Adipocyte (in vitro differentiated cells): Measurements from ENCODE around the gene GSTCD.

Source experiments
- DNase-seq: peaks from one replicate; pipeline ENCODE4 v3.0.0-alpha.2; 2015; ENCODE audit warnings: low read depth
- H3K27me3 ChIP-seq: replicated peaks from 2 replicates; pipeline ENCODE4 v1.7.0; 2013; ENCODE audit warnings: mild to moderate bottlenecking, low read length, moderate library complexity; ENCODE audit not compliant: control insufficient read depth, insufficient read depth
- H3K36me3 ChIP-seq: 2 replicates; pipeline ENCODE4 v1.7.0; 2013; ENCODE audit warnings: low read length, mild to moderate bottlenecking, moderate library complexity; ENCODE audit not compliant: control insufficient read depth, insufficient read depth, severe bottlenecking
- H3K4me1 ChIP-seq: 2 replicates; pipeline ENCODE4 v1.7.0; 2013; ENCODE audit warnings: mild to moderate bottlenecking, low read length, moderate library complexity; ENCODE audit not compliant: control insufficient read depth, insufficient read depth
- H3K4me3 ChIP-seq: 2 replicates; pipeline ENCODE4 v1.7.0; 2013; ENCODE audit warnings: mild to moderate bottlenecking, low read length, moderate library complexity
- H3K9ac ChIP-seq: 2 replicates; pipeline ENCODE4 v1.7.0; 2013; ENCODE audit warnings: mild to moderate bottlenecking, low read length, moderate library complexity
- H3K9me3 ChIP-seq: 2 replicates; pipeline ENCODE4 v1.7.0; 2013; ENCODE audit warnings: mild to moderate bottlenecking, low read length, moderate library complexity; ENCODE audit not compliant: control insufficient read depth

The GSTCD gene

DNA sequence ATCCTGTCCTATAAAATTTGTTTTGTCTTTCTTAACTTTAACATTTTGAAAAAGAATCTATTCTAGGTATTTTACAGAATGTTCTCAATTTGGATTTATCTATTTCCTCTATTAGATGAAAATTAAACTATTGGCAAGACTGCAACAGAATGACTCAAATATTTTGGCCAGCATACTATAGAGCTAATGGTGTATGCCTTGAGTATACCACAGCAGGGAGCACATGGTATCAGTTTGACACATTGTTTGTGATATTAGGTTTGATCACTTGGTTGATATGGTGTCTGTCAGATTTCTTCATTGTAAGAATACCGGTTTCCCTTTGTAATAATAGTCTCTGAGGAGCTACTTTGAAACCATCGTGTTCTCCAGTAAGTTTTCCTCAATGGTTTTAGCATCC is 98.9 kb downstream of the GSTCD start:
- Histone ChIP-seq H3K4me1 (peaks cover 16% of the 10 kb centered on the region), H3K4me3 (no peak overlapping the region), H3K36me3 (no peaks in the 10 kb centered on the region), H3K9me3 (no peaks in the 10 kb centered on the region), H3K9ac (no peak overlapping the region), H3K27me3 (no peaks in the 10 kb centered on the region)
- no peak for DNase-seq

DNA sequence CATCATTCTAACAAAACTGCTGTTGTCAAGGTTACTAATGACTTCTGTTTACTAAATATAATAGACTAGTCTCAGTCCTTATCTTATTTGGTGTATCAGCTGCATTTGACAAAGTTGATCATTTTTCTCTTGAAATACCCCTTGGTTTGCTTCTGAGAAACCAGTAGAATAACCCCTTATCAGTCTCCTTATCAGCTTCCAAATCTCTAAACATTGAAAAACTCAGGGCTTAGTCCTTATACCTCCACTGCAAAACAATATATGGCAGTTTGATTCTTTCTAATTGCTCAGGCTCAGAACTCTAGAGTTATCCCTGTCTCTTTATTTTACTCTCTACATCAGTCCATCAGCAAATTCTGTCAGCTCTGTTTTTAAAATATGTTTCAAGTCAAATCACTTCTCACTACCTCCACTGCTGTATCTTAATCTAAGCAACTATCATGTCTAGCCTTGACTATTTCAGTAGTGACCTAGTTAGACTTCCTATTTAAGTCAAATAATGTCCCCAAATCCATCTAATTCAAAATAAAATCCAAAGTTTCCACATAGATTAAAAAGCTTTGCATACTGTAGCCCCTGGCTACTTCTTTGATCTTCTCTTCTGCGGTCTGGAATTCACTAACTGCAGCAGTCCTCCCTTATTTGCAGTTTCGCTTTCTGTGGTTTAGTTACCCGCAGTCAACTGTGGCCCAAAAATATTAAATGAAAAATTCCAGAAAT is 99.6 kb downstream of the GSTCD start:
- DNase-seq: no peak
- H3K4me1 ChIP-seq: peaks cover 16% of the 10 kb centered on the region
- H3K36me3 ChIP-seq: no peaks in the 10 kb centered on the region
- no peaks in the 10 kb centered on the region for H3K9me3 ChIP-seq
- peak overlapping the region; percentile 12 for H3K9ac ChIP-seq
- H3K27me3 ChIP-seq: no peaks in the 10 kb centered on the region
- H3K4me3 ChIP-seq: peak overlapping the region; percentile 6

DNA sequence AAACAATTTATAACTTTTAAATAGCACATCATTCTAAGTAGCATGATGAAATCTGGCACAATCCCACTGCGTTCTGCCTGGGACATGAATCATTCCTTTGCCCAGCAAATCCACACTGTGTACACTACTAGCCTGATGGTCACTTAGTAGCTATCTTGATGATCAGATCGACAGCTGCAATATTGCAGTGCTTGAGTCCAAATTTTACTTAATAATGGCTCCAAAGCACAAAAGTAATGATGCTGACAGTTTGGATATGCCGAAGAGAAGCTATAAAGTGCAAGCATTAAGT is 100.1 kb downstream of the GSTCD start:
- H3K9me3 ChIP-seq: no peaks in the 10 kb centered on the region
- H3K36me3 ChIP-seq: no peaks in the 10 kb centered on the region
- peak overlapping the region; percentile 6 for H3K4me3 ChIP-seq
- DNase-seq: peak; percentile 83
- H3K4me1 ChIP-seq: peaks cover 16% of the 10 kb centered on the region
- H3K9ac ChIP-seq: no peak overlapping the region
- no peaks in the 10 kb centered on the region for H3K27me3 ChIP-seq

DNA sequence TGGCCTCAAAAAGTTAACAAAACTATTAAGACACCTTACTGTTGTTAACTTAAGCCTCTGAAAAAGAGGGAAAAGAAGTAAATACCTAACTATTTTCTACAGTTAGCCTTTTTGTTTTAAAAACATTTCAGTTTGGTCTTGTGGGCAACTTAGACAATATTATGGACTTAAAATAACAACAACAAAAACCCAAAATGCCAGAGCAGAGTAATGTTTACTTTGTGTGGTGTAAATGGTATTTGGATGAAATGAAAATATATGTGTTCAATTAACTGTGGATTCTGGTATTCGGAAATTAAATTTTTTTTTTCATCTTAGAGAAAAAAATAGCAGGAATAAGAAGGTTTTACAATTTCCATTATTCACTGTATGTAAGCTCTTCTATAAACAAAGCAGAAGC is 107.1 kb downstream of the GSTCD start:
- Histone ChIP-seq H3K27me3 (no peaks in the 10 kb centered on the region), H3K36me3 (no peaks in the 10 kb centered on the region), H3K4me1 (peaks cover 7% of the 10 kb centered on the region), H3K9ac (no peak overlapping the region), H3K4me3 (no peak overlapping the region), H3K9me3 (no peaks in the 10 kb centered on the region)
- peak; percentile 48 for DNase-seq

DNA sequence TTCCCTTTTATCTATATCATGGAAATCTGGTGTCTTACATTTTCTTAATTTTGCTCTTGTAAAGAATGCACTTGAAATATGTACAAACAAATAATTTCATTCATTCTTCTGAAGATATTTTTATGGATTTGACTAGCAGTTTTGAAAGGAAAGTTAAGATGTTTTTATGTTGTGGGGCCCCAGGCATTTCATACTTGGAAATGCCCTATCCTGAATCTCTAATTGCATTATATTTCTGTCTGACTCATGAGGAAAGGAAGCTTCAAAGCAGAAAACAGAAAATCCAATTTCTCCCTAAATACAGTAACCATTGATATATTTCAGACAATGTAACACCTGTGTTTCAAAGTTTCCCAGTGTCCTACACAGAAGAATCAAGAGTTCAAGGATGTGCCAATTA is 113.5 kb downstream of the GSTCD start:
- Histone ChIP-seq H3K9me3 (no peaks in the 10 kb centered on the region), H3K36me3 (peaks cover 1% of the 10 kb centered on the region), H3K27me3 (no peaks in the 10 kb centered on the region), H3K4me3 (no peak overlapping the region), H3K4me1 (no peaks in the 10 kb centered on the region), H3K9ac (no peak overlapping the region)
- DNase-seq: peak; percentile 63

DNA sequence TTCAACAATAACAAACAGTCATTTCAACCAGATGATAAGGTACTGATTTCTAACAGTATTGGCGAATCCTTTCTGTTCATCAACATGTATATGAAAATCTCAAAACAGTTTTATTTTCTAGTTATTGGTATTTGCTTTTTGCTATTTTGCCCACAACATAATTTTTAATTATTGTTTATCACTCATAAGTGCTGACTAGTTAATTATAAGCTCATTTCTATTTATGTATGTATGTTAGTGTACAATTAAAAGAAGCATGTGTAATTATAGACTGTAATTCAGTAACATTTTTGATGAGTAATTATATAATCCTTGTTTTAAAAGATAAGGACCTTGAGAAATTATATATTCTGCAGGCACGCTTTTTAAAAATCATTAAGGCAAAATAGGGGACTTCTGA is 119.5 kb downstream of the GSTCD start:
- no peak for DNase-seq
- Histone ChIP-seq H3K4me1 (no peaks in the 10 kb centered on the region), H3K9me3 (no peaks in the 10 kb centered on the region), H3K36me3 (peaks cover 7% of the 10 kb centered on the region), H3K9ac (no peak overlapping the region), H3K27me3 (no peaks in the 10 kb centered on the region), H3K4me3 (no peak overlapping the region)

DNA sequence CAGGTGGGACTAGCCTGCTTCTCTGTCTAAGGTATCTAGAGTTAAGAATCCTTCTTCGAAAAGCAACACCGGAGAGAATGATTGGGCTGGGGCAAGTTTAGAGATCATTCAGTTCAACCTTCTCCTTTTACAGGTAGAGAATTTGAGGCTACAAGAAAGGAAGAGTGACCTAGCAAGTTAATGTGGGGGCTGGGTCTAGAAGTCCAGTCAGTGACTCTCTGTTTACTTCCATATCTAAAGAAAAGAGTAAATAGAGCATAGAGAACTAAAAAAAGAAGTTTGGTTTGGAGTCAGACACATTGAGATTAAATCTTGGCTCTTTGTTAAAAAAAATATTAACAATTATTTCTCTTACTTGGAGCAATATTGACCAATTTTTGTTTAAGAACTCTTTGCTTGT is 122.6 kb downstream of the GSTCD start:
- no peak for DNase-seq
- no peak overlapping the region for H3K9ac ChIP-seq
- no peaks in the 10 kb centered on the region for H3K9me3 ChIP-seq
- H3K4me3 ChIP-seq: no peak overlapping the region
- H3K27me3 ChIP-seq: no peaks in the 10 kb centered on the region
- no peaks in the 10 kb centered on the region for H3K4me1 ChIP-seq
- H3K36me3 ChIP-seq: peaks cover 9% of the 10 kb centered on the region

DNA sequence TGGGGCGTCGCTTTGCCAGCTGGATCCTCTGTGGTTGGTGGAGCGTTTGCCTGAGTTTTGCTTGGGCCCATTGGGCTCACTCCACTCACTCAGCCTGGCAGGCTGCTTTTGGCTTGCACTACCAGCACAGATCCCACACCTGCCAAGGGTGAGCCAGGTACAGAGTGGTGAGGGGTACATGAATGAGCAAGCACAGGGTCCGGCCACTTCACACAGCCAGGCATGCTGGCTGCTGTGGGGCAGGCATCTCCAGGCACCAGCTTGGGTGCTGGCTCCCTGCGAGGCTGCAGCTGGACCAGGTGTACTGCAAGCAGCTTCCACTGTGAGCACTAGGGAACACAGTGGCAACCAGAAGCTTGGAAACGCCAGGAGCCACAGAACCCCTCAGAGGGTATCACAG is 126.6 kb downstream of the GSTCD start:
- no peak overlapping the region for H3K9ac ChIP-seq
- no peaks in the 10 kb centered on the region for H3K27me3 ChIP-seq
- H3K4me1 ChIP-seq: no peaks in the 10 kb centered on the region
- H3K9me3 ChIP-seq: no peaks in the 10 kb centered on the region
- no peak overlapping the region for H3K4me3 ChIP-seq
- H3K36me3 ChIP-seq: peaks cover 2% of the 10 kb centered on the region
- no peak for DNase-seq

DNA sequence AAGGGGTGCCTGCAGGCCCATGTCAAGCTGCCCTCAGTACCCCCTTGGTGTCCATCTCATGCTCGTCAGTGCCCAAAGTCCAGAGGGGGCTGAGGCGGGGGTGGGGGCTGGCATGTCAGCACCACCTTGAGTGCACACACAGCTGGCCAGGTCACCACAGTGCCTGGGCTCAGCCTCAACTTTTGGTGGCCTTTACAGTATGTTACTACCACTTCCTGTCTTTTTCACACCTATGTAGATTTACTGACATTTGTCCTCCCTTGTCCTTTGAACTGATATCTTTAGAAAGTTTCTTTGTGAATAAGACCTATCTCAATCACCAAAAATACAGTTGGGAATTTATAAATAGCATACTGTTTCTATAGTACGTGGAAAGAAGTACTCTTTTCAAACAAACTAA is 128.0 kb downstream of the GSTCD start:
- Histone ChIP-seq H3K9me3 (no peaks in the 10 kb centered on the region), H3K4me1 (no peaks in the 10 kb centered on the region), H3K4me3 (no peak overlapping the region), H3K36me3 (peaks cover 2% of the 10 kb centered on the region), H3K9ac (no peak overlapping the region), H3K27me3 (no peaks in the 10 kb centered on the region)
- no peak for DNase-seq

DNA sequence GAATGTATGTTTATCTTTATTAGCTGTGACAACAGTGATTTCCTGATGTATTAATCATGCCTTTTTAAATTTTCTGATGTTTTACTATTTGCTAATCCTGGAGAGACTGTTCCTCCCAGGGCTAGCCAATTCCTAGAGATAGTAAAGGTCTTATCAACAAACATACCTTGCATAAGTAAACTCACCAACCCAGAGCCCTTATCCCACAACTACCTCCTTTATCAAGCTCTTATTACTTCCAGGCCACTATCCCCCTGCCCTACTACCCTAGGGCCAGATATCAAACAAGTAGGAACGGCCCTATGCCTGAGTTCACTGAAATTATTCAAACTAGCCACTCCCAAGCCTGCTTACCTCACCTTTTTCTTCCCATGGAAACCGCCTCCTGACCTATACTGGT is 128.5 kb downstream of the GSTCD start:
- no peaks in the 10 kb centered on the region for H3K9me3 ChIP-seq
- no peaks in the 10 kb centered on the region for H3K27me3 ChIP-seq
- H3K4me1 ChIP-seq: no peaks in the 10 kb centered on the region
- peaks cover 2% of the 10 kb centered on the region for H3K36me3 ChIP-seq
- DNase-seq: no peak
- H3K9ac ChIP-seq: no peak overlapping the region
- H3K4me3 ChIP-seq: no peak overlapping the region

DNA sequence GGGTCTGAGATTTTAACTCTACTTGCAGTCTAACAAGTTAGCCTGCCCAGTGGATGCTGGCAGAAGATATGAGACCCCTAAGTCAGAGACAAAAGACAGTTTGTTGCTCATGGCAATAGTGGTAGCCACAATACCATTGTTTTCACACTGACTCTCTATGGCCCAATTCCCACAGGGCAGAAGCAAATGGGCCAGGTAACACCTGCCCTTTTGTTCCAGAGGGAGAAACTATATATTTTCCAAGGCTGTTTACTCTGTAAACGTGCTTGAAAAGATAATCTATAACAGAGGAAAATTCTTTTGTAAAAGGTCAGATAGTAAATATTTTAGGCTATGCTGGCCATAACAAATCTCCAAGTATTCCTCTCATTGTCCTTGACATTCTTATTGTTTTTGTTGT is 129.5 kb downstream of the GSTCD start:
- no peak for DNase-seq
- no peak overlapping the region for H3K4me3 ChIP-seq
- H3K4me1 ChIP-seq: no peaks in the 10 kb centered on the region

DNA sequence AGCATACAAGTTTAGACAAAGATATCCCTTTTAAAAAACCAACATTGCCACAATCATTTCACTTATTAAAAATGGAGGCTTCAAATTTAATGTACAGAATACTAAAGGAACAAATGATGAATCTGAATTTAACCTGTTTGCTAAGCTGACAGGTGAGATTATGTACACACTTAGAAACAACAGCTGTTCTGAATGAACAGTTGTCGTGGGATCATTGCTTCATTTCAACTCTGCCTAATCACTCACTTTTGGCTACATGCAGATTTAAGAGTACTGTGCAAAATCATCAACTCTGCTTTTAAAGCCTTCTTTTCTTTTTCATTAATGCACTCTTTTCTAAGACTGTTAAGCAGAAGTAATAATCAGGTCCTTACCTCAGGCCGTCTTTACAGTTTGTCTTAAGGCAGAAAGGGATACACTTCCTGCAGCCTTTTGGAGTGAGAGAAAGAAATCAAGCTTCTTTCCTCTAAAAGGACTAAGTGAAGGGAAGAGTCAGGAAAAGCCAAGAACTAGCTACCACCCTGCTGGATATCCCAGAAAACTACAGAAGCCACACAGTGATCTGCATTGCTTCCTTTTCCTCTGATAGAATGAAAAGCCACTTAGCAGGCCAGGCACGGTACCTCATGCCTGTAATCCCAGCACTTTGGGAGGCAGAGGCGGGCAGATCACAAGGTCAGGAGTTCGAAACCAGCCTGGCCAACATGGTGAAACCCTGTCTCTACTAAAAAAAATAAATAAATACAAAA is 132.0 kb downstream of the GSTCD start:
- H3K27me3 ChIP-seq: no peaks in the 10 kb centered on the region
- no peak overlapping the region for H3K9ac ChIP-seq
- H3K9me3 ChIP-seq: no peaks in the 10 kb centered on the region
- peaks cover 2% of the 10 kb centered on the region for H3K36me3 ChIP-seq
- H3K4me3 ChIP-seq: no peak overlapping the region
- DNase-seq: no peak
- no peaks in the 10 kb centered on the region for H3K4me1 ChIP-seq

More for the DNA sequence above, 129.5 kb downstream of the GSTCD start:
- Histone ChIP-seq H3K9me3 (no peaks in the 10 kb centered on the region), H3K36me3 (peaks cover 2% of the 10 kb centered on the region), H3K9ac (no peak overlapping the region), H3K27me3 (no peaks in the 10 kb centered on the region)
